HT1080 (cell line): ENCODE data around the gene IFRD2. TPM values are rescaled to one million over a fixed set of nuclear protein-coding genes. Genes with fewer than 3 reads are reported as not detected.
A peak's percentile ranks its signal among the peaks of the same experiment; 100 is the strongest.

ENCODE experiments used
- DNase-seq: peaks from one replicate; pipeline ENCODE4 v3.0.0-alpha.2; 2015; ENCODE audit warnings: low read depth
- total RNA-seq: library from RNA; depleted of rRNA; stranded (reverse); fragments of >200 nt; shearing (Covaris generic); gene quantifications from 2 replicates; pipeline ENCODE4 v1.2.3, GENCODE V29; 2014

The IFRD2 gene
- total RNA-seq, 1 experiment from 2014 or later = 172 TPM

DNA sequence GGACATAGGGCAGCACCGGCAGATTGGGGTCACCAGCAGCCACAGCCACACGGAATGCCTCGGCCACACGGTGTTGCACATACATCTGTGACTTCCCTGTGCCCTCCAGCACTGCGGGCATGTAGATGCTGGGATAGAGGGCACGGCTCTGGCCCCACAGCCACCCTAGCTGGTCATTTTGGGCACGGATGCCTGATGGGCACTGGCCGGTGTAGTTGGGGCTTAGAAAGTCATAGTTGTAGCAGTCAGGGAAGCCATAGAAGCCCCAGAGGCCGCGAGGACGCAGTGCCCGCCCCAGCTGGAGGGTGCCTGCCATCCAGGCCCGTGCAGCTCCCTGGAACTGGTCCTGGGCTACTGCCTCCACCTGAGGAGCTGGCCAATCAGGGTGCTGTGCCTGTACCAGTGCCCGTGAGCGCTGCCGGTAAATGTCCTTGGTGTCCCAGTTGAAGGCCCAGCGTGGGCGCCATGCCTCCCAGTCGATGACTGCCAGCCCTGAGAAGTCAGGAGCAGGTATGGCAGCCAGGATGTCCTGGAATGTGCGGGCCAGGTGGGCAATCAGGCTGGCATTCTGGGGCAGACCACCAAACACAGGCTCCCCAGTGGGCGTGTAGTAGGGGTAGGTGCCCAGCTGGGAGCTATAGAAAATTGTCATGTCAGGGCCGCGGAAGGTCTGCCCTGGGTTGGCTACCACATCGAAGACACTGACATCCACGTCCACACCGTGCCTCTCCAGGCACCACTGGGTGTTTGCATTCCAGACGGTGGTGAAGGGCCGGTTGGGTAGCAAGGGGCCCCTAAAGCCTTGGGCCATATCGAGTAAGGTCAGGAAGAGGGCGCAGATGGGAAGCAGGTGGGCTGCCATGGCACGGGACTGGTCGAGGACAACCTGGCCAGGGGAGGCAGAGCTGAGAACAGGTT is 10.1 kb upstream of the IFRD2 start:
- DNase-seq = no peak

DNA sequence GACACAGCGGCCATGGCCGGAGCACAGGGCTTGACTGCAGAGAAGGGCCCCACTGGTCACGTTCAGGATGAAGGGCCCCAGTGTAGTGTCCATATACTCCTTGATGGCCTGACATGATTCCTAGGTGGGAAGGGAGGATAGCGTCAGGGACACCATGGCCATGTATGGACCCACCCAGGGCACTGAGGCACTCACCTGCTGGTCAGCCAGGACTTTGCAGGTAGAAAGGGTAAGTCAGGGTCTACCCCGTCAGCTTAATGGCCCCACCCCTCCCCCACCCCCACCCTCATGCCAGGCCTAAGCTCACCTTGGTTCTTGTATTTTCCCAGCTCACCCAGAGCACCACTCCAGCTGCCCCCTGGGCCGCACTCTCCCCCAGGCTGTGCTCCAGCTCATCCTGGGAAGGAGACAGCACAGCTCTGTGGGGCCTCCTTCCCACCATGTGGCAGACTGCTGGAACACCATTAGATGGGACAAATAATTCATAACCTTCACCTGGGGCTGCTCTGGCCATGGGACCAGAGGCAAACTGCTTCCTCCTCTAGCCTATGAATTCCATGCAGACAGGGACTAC is 8.5 kb upstream of the IFRD2 start:
- no peak for DNase-seq

DNA sequence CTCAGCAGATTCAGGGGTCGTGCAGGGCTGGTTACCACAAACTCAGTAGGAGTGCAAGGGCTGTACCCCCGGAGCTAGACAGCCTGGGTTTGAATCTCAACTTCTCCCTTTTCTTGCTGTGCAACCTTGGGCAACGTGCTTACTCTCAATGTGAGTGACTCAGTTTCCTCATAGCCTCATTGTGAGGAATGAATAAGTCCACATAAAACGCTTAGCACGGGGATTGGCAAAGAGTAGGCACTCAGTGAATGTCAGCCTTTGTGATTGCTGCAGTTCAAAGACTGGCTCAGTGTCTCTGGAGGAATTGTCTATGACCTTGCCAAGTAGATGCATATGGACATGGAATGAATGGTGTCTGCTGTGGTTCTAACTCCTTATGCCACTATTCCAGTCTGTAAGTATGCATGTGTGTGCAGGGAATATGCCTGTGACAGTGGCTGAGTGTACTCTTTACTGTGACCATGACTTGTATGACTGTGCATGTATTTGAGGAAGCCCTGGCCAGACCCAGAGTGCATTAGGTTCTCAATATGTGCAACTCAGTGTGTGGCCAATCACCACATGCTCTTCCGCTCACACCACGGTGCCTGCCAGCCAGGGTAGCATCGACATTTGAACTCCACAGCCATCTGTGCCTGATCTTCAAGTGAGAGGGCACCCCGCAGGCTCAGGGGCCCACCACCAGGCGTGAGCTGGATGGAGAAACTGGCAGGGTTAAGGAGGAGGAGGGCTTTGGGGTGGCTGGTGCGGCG is 7.9 kb upstream of the IFRD2 start:
- peak; percentile 30 for DNase-seq

GRCh38 chr3:50299638-50299928 is 7.4 kb upstream of the IFRD2 start:
- no peak for DNase-seq

DNA sequence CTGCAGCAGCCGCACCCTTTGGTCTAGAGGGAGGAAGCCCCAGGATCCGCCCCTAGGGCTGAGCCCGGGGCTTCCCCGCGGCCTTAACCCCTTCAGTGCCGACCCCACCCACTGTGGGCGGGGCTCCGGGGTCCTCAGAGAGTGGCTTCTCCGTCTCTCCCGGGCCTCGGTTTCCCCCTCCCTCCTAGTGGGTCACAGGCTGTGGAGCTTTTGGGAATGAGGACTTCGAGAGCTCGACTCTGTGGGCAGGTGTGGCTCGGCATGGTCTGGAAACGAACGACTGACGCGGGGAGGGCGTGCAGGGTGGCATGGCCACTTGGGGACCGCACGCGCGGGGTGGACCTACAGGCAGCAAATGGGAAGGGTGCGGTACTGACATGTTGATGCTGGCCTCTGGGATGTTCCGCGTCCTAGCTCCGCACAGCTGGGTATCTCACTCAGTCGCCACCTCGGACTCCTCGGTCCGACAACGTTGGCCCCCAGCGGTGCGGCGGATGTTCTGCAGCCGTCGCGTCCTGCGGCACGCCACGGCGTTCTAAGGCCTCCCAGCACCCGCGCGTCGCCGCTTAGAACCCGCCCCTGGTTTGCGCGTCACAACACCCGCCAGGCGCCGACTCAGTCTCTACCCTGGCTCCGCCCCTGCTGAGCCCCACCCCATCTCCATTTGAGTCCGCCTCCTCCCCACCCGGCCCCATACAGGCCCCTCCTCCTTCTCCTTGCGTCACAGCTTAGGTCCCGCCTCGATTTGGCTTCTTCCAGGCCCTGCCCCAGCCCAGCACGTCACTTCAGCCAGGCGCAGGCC is 6.8 kb upstream of the IFRD2 start, which contains the start of the genes HYAL3 and NAA80:
Gene HYAL3, minus strand, starts transcription at position 570 of the 802 bp plus-strand sequence. CDS start 3,803 bp downstream, outside the sequence.
Gene NAA80, minus strand, starts transcription at position 570 of the 802 bp plus-strand sequence. CDS start 1,942 bp downstream, outside the sequence.
- DNase-seq = peak; percentile 98

GRCh38 chr3:50297896-50298725 is 5.9 kb upstream of the IFRD2 start:
- DNase-seq = no peak

DNA sequence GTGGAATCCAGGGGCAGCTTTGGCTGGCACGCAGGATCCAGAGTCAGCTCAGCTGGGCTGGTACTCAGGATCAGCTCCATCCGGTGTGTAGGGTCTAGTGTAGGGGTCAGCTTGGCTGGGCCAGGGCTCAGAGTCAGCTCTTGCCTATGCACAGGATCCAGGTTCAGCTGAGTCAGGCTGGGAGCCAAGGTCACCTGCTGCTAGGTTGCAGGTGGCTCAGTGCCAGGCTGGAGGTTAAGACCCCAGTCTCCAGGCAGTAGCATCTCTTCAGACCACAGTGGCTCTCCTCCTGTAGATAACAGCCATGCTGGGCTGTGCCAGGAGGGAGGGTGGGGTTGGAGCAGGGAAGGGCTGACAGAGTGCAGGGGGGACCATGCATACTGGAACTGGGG is 5.2 kb upstream of the IFRD2 start:
- no peak for DNase-seq

GRCh38 chr3:50296721-50297383 is 4.6 kb upstream of the IFRD2 start:
- no peak for DNase-seq

DNA sequence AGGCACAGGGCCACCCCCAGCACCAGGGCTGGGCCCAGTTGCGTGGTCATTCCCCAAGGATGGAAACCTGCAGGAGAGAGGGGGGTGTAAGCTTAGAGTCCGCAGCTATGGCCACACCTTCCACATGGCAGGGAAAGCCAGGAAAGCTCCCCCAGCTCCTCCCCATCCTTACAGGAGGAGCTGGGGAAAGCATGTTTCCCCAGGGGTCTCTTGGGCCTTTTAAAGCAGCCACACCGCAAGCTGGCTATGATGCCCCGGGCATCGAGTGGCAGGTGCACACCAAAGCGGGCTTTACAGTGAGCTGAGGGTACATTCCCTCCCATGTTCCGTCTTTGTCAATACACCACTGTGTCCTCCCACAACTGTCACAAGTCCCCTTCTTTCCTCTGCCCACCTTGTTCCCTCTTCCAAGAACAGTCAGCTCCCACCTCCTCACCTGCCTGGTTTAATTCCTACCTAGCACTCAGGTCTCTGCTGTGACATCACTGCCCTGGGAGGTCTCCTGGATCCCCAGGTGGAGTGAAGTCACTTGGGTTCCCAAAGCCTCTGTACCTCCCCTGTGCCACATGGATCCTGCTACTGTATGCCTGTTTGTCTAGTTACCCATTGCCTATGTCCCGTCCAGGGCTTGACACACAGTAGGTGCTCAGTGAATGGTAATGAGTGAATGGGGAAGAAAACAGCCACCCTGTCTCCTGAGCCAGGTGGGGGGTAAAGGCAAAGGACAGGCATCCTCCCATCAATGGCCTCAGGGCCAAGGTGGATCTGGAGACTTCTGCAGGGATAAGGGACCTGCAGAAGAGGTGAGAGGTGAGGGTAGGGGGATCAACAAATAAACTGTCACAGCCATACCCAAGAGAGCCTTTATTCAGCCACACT is 3.6 kb upstream of the IFRD2 start:
- no peak for DNase-seq

- no peak for DNase-seq
These were observed 2.5 kb upstream of the IFRD2 start for GRCh38 chr3:50294492-50295403.

DNA sequence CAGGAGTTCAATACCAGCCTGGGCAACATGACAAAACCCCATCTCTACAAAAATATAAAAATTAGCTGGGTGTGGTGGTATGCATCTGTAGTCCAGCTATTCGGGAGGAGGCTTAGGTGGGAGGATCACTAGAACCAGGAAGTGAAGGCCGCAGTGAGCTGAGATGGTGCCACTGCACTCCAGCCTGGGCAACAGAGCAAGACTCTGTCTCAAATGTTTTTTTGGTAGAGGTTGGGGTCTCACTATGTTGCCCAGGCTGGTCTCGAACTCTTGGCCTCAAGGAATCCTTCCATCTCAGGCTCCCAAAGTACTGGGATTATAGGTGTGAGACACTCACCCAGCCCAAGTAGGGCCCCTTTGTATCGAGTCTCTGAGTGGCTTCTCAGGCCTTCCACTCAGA is 1.9 kb upstream of the IFRD2 start:
- no peak for DNase-seq

DNA sequence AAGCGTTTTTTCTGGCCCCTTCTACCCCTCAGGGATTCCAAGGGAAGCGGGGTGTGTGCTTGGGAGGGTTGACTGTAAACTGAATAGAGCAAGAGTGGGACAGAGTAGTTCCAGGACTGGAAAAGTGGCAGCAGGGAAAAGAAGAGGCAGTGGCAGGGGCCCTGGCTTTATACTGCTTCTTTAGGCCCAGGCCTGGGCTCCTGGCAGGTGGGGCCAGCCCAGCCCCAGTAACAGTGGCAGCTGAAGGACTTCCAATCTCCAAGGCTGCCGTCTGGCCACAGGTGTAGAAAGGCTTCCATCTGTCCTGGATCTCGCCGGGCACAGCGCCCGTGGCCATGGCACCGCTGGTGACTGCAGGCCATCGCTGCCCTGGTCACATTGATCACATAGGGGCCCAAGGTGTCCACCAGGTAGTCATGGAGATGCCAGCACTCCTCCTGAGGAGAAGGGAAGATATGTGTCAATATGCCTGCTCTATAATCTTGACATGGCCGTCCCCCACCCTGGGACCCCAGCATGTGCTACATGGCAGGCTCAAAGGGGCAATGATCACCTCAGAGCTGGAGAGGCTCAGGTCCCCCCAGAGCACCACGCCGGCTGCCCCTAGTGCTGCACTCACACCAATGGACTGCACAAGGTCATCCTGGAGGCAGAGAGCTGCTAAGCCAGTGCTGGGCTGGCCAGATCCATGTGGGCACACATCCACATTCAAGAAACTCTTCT is 1.0 kb upstream of the IFRD2 start:
- DNase-seq = no peak

- no peak for DNase-seq
These were observed 2.0 kb downstream of the IFRD2 start for GRCh38 chr3:50290161-50290641.

GRCh38 chr3:50289130-50289529 is 3.1 kb downstream of the IFRD2 start:
- no peak for DNase-seq

GRCh38 chr3:50288387-50289007 is 3.7 kb downstream of the IFRD2 start:
- DNase-seq = no peak

DNA sequence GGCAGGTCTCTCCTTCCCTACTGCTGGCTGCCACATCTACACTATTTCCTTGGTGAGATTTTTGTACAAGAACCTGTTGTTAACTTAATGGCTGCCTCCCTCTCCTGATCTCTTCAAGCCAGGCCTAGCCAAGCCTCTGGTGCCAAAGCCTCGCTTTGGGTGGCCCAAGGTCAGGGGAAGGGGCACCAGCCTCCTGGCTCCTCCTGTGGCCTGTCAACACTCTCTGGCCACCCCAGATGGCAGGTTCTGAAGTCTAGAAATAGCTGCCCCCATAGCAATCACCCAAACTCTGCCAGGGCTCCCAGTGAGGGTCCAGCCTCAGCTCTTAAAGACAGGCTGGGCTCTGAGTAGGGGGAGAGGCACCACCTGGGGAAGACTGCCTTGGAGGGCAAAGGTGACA is 5.0 kb downstream of the IFRD2 start:
- no peak for DNase-seq
